IMR-90 (cell line): ENCODE data around the gene TMEM219. TPM values are rescaled to one million over a fixed set of nuclear protein-coding genes. Genes with fewer than 3 reads are reported as not detected.

Experiments
- polyA plus RNA-seq, 3 experiments: library from polyadenylated mRNA; depleted of rRNA; stranded (reverse); fragments of >200 nt; gene quantifications; 2 replicates each; pipeline ENCODE4 v1.2.3, GENCODE V29; 2012; ENCODE audit warnings: low replicate concordance in 1 of 3
- total RNA-seq: library from RNA; depleted of rRNA; stranded (reverse); fragments of >200 nt; gene quantifications from 2 replicates; pipeline ENCODE4 v1.2.3, GENCODE V29; 2012; rRNA removed

The TMEM219 gene
- total and polyA plus RNA-seq, 2 of the 4 experiments (the other 2 are of a cell fraction) = 47.0 to 95.3 TPM

Other genes starting within 250 kb of the TMEM219 start
- gene C16orf54, start 216.1 kb upstream of the TMEM219 start, total RNA-seq = not detected in 2 replicates
- gene C16orf54, start 216.1 kb upstream of the TMEM219 start, polyA plus RNA-seq (2012; rRNA removed) = not detected in 2 replicates
- not detected in 2 replicates for gene ZG16, start 183.8 kb upstream of the TMEM219 start, total RNA-seq
- not detected in 2 replicates for gene ZG16, start 183.8 kb upstream of the TMEM219 start, polyA plus RNA-seq (2012; rRNA removed)
- 40.8 and 43.0 TPM in 2 replicates for gene KIF22, start 171.3 kb upstream of the TMEM219 start, total RNA-seq
- gene KIF22, start 171.3 kb upstream of the TMEM219 start, polyA plus RNA-seq (2012; rRNA removed) = 65.1 and 66.0 TPM in 2 replicates
- gene MAZ, start 155.6 kb upstream of the TMEM219 start, total RNA-seq = 113 and 127 TPM in 2 replicates
- gene MAZ, start 155.6 kb upstream of the TMEM219 start, polyA plus RNA-seq (2012; rRNA removed) = 124 and 138 TPM in 2 replicates
- 0.90 and 1.4 TPM in 2 replicates for gene PRRT2, start 149.9 kb upstream of the TMEM219 start, total RNA-seq
- 10.5 and 10.7 TPM in 2 replicates for gene PRRT2, start 149.9 kb upstream of the TMEM219 start, polyA plus RNA-seq (2012; rRNA removed)
- 10.6 and 15.3 TPM in 2 replicates for gene PAGR1, start 145.9 kb upstream of the TMEM219 start, total RNA-seq
- gene PAGR1, start 145.9 kb upstream of the TMEM219 start, polyA plus RNA-seq (2012; rRNA removed) = 22.1 and 26.4 TPM in 2 replicates
- gene MVP, start 141.6 kb upstream of the TMEM219 start, total RNA-seq = 221 and 319 TPM in 2 replicates
- gene MVP, start 141.6 kb upstream of the TMEM219 start, polyA plus RNA-seq (2012; rRNA removed) = 204 and 231 TPM in 2 replicates
- 47.1 and 48.3 TPM in 2 replicates for gene CDIPT, start 98.9 kb upstream of the TMEM219 start, total RNA-seq
- gene CDIPT, start 98.9 kb upstream of the TMEM219 start, polyA plus RNA-seq (2012; rRNA removed) = 100 and 111 TPM in 2 replicates
- 0.72 and 0.83 TPM in 2 replicates for gene SEZ6L2, start 62.5 kb upstream of the TMEM219 start, total RNA-seq
- gene SEZ6L2, start 62.5 kb upstream of the TMEM219 start, polyA plus RNA-seq (2012; rRNA removed) = 10.0 and 10.5 TPM in 2 replicates
- gene ASPHD1, start 61.6 kb upstream of the TMEM219 start, total RNA-seq = 4.1 and 4.2 TPM in 2 replicates
- 14.5 and 15.7 TPM in 2 replicates for gene ASPHD1, start 61.6 kb upstream of the TMEM219 start, polyA plus RNA-seq (2012; rRNA removed)
- 3.1 and 4.1 TPM in 2 replicates for gene KCTD13, start 35.9 kb upstream of the TMEM219 start, total RNA-seq
- 20.7 and 22.2 TPM in 2 replicates for gene KCTD13, start 35.9 kb upstream of the TMEM219 start, polyA plus RNA-seq (2012; rRNA removed)
- gene TAOK2, start 11.8 kb downstream of the TMEM219 start, total RNA-seq = 31.7 and 32.8 TPM in 2 replicates
- gene TAOK2, start 11.8 kb downstream of the TMEM219 start, polyA plus RNA-seq (2012; rRNA removed) = 23.0 and 26.4 TPM in 2 replicates
- 5.0 and 5.8 TPM in 2 replicates for gene HIRIP3, start 33.5 kb downstream of the TMEM219 start, total RNA-seq
- 10.5 and 13.7 TPM in 2 replicates for gene HIRIP3, start 33.5 kb downstream of the TMEM219 start, polyA plus RNA-seq (2012; rRNA removed)
- 42.1 and 42.8 TPM in 2 replicates for gene INO80E, start 34.2 kb downstream of the TMEM219 start, total RNA-seq
- 40.9 and 46.5 TPM in 2 replicates for gene INO80E, start 34.2 kb downstream of the TMEM219 start, polyA plus RNA-seq (2012; rRNA removed)
- gene DOC2A, start 48.9 kb downstream of the TMEM219 start, total RNA-seq = under 0.01 TPM in 1 of 2 replicates, not detected in the other
- 0.48 and 0.50 TPM in 2 replicates for gene DOC2A, start 48.9 kb downstream of the TMEM219 start, polyA plus RNA-seq (2012; rRNA removed)
- gene C16orf92, start 61.1 kb downstream of the TMEM219 start, total RNA-seq = not detected in 2 replicates
- gene C16orf92, start 61.1 kb downstream of the TMEM219 start, polyA plus RNA-seq (2012; rRNA removed) = not detected in 2 replicates
- not detected in 2 replicates for gene TLCD3B, start 69.2 kb downstream of the TMEM219 start, total RNA-seq
- gene TLCD3B, start 69.2 kb downstream of the TMEM219 start, polyA plus RNA-seq (2012; rRNA removed) = 0.14 and 0.19 TPM in 2 replicates
- gene ALDOA, start 103.7 kb downstream of the TMEM219 start, total RNA-seq = 1,576 and 1,697 TPM in 2 replicates
- gene ALDOA, start 103.7 kb downstream of the TMEM219 start, polyA plus RNA-seq (2012; rRNA removed) = 1,990 and 2,139 TPM in 2 replicates
- 209 and 222 TPM in 2 replicates for gene PPP4C, start 113.9 kb downstream of the TMEM219 start, total RNA-seq
- gene PPP4C, start 113.9 kb downstream of the TMEM219 start, polyA plus RNA-seq (2012; rRNA removed) = 200 and 202 TPM in 2 replicates
- gene TBX6, start 129.8 kb downstream of the TMEM219 start, total RNA-seq = not detected in 2 replicates
- 0.06 and 0.10 TPM in 2 replicates for gene TBX6, start 129.8 kb downstream of the TMEM219 start, polyA plus RNA-seq (2012; rRNA removed)
- gene YPEL3, start 134.1 kb downstream of the TMEM219 start, total RNA-seq = 1.1 and 3.1 TPM in 2 replicates
- gene YPEL3, start 134.1 kb downstream of the TMEM219 start, polyA plus RNA-seq (2012; rRNA removed) = 25.6 and 33.3 TPM in 2 replicates
- under 0.01 and 0.28 TPM in 2 replicates for gene GDPD3, start 151.5 kb downstream of the TMEM219 start, total RNA-seq
- 2.8 and 19.5 TPM in 2 replicates for gene GDPD3, start 151.5 kb downstream of the TMEM219 start, polyA plus RNA-seq (2012; rRNA removed)
- 22.5 and 30.8 TPM in 2 replicates for gene MAPK3, start 161.1 kb downstream of the TMEM219 start, total RNA-seq
- 137 and 150 TPM in 2 replicates for gene MAPK3, start 161.1 kb downstream of the TMEM219 start, polyA plus RNA-seq (2012; rRNA removed)
- 6.4 and 7.2 TPM in 2 replicates for gene CORO1A, start 221.5 kb downstream of the TMEM219 start, total RNA-seq
- gene CORO1A, start 221.5 kb downstream of the TMEM219 start, polyA plus RNA-seq (2012; rRNA removed) = 13.2 and 16.7 TPM in 2 replicates
- 301 and 407 TPM in 2 replicates for gene BOLA2B, start 231.6 kb downstream of the TMEM219 start, total RNA-seq
- gene BOLA2B, start 231.6 kb downstream of the TMEM219 start, polyA plus RNA-seq (2012; rRNA removed) = 90.1 and 121 TPM in 2 replicates
- 8.4 and 11.4 TPM in 2 replicates for gene SLX1A, start 231.8 kb downstream of the TMEM219 start, total RNA-seq
- 35.1 and 44.4 TPM in 2 replicates for gene SLX1A, start 231.8 kb downstream of the TMEM219 start, polyA plus RNA-seq (2012; rRNA removed)
- 0.18 and 1.1 TPM in 2 replicates for gene SULT1A3, start 237.2 kb downstream of the TMEM219 start, total RNA-seq
- gene SULT1A3, start 237.2 kb downstream of the TMEM219 start, polyA plus RNA-seq (2012; rRNA removed) = 12.8 and 17.2 TPM in 2 replicates